Measurements from ENCODE around the gene CMTM8.

Gene CMTM8

DNA sequence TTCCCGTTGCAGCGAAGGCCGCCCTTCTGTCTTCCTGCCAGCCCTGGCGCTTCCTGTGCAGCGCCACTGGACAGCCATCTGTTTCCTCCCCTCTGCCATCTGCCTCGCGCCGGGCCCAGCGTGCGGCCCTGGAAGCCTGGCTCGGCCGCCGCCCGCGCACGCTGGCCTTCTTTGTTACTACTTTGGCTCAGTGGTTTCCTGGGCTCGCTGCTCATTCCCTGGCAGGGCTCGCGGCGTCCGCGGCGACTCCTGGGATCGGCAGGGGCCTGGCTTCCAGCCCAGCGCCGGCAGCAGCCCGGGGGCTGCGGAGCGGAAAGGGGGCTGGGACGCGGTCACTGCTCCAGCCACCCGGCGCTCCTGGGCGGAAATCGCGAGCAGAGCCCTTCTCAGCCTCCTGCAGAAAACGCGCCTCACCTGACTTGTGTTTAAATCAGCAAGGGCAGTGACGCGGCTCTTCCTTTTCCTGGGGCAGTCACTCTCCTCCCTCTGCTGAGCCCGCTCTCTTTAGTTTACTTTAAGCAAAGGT lies 163.1 kb downstream of the CMTM8 start:
- Mint-ChIP-seq H3K27ac (peak overlapping the region; percentile 96), H3K9me3 (no peaks in the 10 kb centered on the region), H3K4me3 (peak overlapping the region; percentile 91), H3K4me1 (peaks cover 84% of the 10 kb centered on the region), H3K27me3 (no peaks in the 10 kb centered on the region), H3K36me3 (peaks cover 23% of the 10 kb centered on the region)
- ATAC-seq: peak; percentile 81

DNA sequence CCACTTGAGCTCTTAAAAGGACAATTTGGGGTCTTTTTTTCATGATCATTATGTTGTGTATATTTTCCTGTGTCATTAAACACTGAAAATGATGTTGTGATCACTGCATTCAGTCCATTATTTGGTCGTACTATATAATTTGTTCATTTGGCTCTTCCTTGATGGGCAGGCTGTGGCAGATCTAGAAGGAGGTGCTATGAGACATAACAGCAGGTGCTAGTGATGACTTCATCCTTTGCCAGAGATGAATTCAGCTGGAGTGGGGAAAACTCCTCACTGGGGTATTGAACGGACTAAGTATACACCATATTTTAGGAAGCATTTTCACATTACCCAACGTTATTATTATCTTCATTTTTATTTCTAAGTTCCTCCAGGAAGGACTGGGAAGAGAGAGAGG lies 165.2 kb downstream of the CMTM8 start:
- H3K9me3 Mint-ChIP-seq: no peaks in the 10 kb centered on the region
- no peak overlapping the region for H3K4me3 Mint-ChIP-seq
- no peaks in the 10 kb centered on the region for H3K27me3 Mint-ChIP-seq
- H3K4me1 Mint-ChIP-seq: peaks cover 75% of the 10 kb centered on the region
- H3K36me3 Mint-ChIP-seq: peaks cover 23% of the 10 kb centered on the region
- ATAC-seq: no peak
- peak overlapping the region; percentile 96 for H3K27ac Mint-ChIP-seq

- Mint-ChIP-seq H3K4me3 (no peak overlapping the region), H3K27ac (peak overlapping the region; percentile 96), H3K4me1 (peaks cover 72% of the 10 kb centered on the region), H3K27me3 (no peaks in the 10 kb centered on the region), H3K9me3 (no peaks in the 10 kb centered on the region), H3K36me3 (peaks cover 28% of the 10 kb centered on the region)
- no peak for ATAC-seq
These were observed 166.2 kb downstream of the CMTM8 start for GRCh38 chr3:32404714-32405113.

DNA sequence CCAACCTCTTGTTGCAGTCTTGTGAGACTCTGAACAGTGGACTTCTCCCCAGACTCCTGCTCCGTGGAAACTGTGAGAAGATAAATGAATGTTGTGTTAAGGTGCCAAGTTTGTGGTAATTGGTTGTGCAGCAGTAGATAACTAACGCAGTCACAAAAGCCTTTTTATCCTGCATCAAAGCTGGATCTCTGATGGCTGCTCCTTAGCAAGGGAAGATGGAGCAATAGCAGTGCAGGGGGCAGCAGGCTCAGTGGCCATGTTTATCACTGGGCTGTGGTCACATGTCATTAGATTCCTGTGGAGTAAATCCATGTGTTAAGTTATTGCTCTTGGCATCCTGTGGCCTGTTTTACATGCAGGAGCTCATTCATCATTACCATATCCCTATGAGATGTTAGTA lies 166.7 kb downstream of the CMTM8 start:
- H3K27me3 Mint-ChIP-seq: no peaks in the 10 kb centered on the region
- peak overlapping the region; percentile 96 for H3K27ac Mint-ChIP-seq
- ATAC-seq: no peak
- no peak overlapping the region for H3K4me3 Mint-ChIP-seq
- peaks cover 75% of the 10 kb centered on the region for H3K4me1 Mint-ChIP-seq
- H3K36me3 Mint-ChIP-seq: peaks cover 28% of the 10 kb centered on the region
- H3K9me3 Mint-ChIP-seq: no peaks in the 10 kb centered on the region

DNA sequence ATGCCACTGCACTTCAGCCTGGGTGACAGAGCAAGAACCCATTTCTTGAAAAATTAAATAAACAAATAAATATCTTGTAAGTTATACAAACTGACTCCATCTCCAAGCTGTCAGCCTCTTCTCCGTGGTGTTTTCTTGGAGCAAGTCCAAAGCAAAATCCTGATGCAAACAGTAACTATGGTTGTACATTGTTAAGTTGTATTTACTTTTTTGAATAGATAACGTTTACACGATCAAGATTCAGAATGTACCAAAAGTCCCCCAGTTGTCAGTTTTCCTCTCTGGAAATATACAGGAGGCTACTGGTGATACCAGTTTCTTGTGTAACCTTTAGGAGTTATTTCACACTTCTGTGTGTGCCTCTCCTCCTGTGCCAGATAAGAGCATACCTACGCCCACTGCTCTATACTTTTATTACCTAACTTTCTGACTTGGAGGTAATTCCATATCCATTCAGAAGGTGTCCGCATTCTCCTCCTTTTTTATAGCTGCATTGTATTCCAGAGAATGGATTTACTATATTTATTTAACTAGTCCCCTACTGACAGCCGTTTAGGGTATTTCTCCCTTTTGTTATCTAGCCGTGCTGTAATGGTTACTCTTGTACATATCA lies 167.3 kb downstream of the CMTM8 start:
- Mint-ChIP-seq H3K36me3 (peaks cover 28% of the 10 kb centered on the region), H3K27ac (no peak overlapping the region), H3K9me3 (no peaks in the 10 kb centered on the region), H3K4me3 (no peak overlapping the region), H3K4me1 (peaks cover 72% of the 10 kb centered on the region), H3K27me3 (no peaks in the 10 kb centered on the region)
- no peak for ATAC-seq

GRCh38 chr3:32406486-32407408 lies 168.3 kb downstream of the CMTM8 start:
- H3K4me1 Mint-ChIP-seq: peaks cover 68% of the 10 kb centered on the region
- no peak overlapping the region for H3K4me3 Mint-ChIP-seq
- no peaks in the 10 kb centered on the region for H3K27me3 Mint-ChIP-seq
- peak overlapping the region; percentile 3 for H3K27ac Mint-ChIP-seq
- no peaks in the 10 kb centered on the region for H3K9me3 Mint-ChIP-seq
- no peak for ATAC-seq
- peaks cover 33% of the 10 kb centered on the region for H3K36me3 Mint-ChIP-seq

- H3K4me1 Mint-ChIP-seq: peaks cover 60% of the 10 kb centered on the region
- no peaks in the 10 kb centered on the region for H3K9me3 Mint-ChIP-seq
- peaks cover 30% of the 10 kb centered on the region for H3K36me3 Mint-ChIP-seq
- H3K27me3 Mint-ChIP-seq: no peaks in the 10 kb centered on the region
- H3K4me3 Mint-ChIP-seq: no peak overlapping the region
- no peak for ATAC-seq
- peak overlapping the region; percentile 42 for H3K27ac Mint-ChIP-seq
These were observed 172.1 kb downstream of the CMTM8 start for GRCh38 chr3:32410367-32411246.

- Mint-ChIP-seq H3K9me3 (no peaks in the 10 kb centered on the region), H3K27me3 (no peaks in the 10 kb centered on the region), H3K36me3 (peaks cover 26% of the 10 kb centered on the region), H3K4me3 (no peak overlapping the region), H3K4me1 (peaks cover 60% of the 10 kb centered on the region), H3K27ac (no peak overlapping the region)
- no peak for ATAC-seq
These were observed 173.0 kb downstream of the CMTM8 start for GRCh38 chr3:32411442-32411841.

DNA sequence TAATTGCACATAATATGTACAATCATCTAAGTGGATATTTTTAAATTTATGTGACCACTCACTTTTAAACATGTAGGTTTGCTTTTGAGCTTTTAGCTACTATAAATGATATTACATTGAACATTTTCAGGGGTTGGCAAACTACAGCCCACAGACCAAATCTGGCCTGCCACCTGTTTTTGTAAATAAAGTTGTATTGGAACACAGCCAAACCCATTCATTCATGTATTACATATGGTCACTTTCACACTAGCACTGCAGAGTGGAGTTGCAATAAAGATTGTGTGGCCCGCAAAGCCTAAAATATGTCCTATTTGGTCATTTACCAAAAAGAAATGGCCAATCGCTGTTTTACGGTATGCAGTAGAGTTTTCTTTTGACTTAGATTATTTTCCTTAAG lies 174.4 kb downstream of the CMTM8 start:
- no peaks in the 10 kb centered on the region for H3K27me3 Mint-ChIP-seq
- H3K27ac Mint-ChIP-seq: no peak overlapping the region
- peaks cover 24% of the 10 kb centered on the region for H3K36me3 Mint-ChIP-seq
- no peak overlapping the region for H3K4me3 Mint-ChIP-seq
- no peaks in the 10 kb centered on the region for H3K9me3 Mint-ChIP-seq
- ATAC-seq: no peak
- peaks cover 61% of the 10 kb centered on the region for H3K4me1 Mint-ChIP-seq

DNA sequence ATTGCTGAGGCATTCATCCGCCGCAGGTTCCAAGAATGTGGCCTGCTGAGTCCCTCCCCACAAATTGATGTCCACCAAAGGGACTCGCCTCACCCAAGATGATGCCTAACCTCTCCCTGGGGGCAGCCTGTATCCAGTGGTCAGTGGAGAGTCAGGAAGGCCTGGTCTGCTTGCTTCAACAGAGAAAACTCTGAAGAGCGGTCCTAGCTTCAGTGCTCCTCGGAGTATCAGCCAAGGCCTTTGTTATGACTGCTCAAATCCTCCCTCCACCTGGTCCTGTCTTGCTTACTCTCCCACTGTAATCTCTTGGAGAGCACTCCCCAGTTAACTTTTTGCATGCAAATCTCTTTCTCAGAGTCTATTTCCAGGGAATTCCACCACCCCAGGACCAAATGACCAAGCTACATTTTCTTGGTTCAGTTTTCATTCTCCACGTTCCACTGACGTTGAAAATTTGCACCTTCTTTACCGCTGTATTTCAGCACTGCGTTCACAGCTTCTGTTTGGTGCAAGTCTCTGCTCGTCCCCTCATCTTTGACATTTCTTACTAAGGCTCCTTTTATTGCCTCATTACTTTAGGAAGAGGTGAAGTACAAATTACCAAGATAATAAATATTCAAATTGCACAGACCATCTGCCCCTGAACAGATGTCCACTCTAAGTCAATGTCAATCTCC lies 175.5 kb downstream of the CMTM8 start:
- Mint-ChIP-seq H3K27ac (peak overlapping the region; percentile 83), H3K4me1 (peaks cover 70% of the 10 kb centered on the region), H3K4me3 (no peak overlapping the region), H3K36me3 (peaks cover 25% of the 10 kb centered on the region), H3K27me3 (no peaks in the 10 kb centered on the region), H3K9me3 (no peaks in the 10 kb centered on the region)
- no peak for ATAC-seq

GRCh38 chr3:32414522-32415202 lies 176.2 kb downstream of the CMTM8 start:
- no peaks in the 10 kb centered on the region for H3K9me3 Mint-ChIP-seq
- H3K4me3 Mint-ChIP-seq: no peak overlapping the region
- H3K36me3 Mint-ChIP-seq: peaks cover 25% of the 10 kb centered on the region
- peaks cover 73% of the 10 kb centered on the region for H3K4me1 Mint-ChIP-seq
- no peaks in the 10 kb centered on the region for H3K27me3 Mint-ChIP-seq
- ATAC-seq: peak; percentile 70
- peak overlapping the region; percentile 83 for H3K27ac Mint-ChIP-seq

DNA sequence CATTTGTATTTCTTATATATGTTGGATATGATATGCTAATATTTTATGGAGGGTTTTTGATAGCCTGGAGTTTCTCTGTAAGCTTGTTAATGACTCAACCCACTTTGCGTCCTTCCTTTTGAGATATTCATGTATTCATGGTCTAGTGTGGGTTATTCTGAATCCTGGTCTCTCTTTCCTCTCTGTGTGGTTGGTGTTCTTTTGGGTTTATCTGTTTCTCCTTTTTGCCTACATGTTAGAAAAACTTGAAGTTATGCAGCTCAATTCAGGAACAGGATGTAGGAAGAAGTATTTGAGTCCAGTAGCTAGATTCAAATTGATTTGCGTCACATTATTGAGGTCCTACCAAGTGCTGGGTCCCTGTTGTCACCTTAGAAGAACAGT lies 181.3 kb downstream of the CMTM8 start:
- peaks cover 12% of the 10 kb centered on the region for H3K36me3 Mint-ChIP-seq
- peak overlapping the region; percentile 56 for H3K4me3 Mint-ChIP-seq
- ATAC-seq: no peak
- peaks cover 91% of the 10 kb centered on the region for H3K4me1 Mint-ChIP-seq
- H3K27me3 Mint-ChIP-seq: no peaks in the 10 kb centered on the region
- H3K9me3 Mint-ChIP-seq: no peaks in the 10 kb centered on the region
- H3K27ac Mint-ChIP-seq: peak overlapping the region; percentile 84
